GM18507 (cell line): ENCODE data around the gene KRTAP4-9.
"Not testable (repeated sequence)": the region's sequence is repeated elsewhere in the genome, so short reads cannot be mapped to it uniquely, and the experiment has no call there.

Experiments
- DNase-seq: peaks from one replicate; pipeline ENCODE4 v3.0.0; 2011; ENCODE audit warnings: low read depth; ENCODE audit not compliant: insufficient read length; ENCODE audit errors: extremely low spot score
- FAIRE-seq: peaks from 2 replicates; lab custom pipeline; 2011; peaks lifted over from hg19 to GRCh38; lab: Jason Lieb, UNC

Gene KRTAP4-9

GRCh38 chr17:41105347-41105746, at the start of gene KRTAP4-9:
TSS of gene KRTAP4-9 (plus strand) at chr17:41105389. CDS start at chr17:41105389, 0 bp downstream.
- FAIRE-seq, DNase-seq: not testable (repeated sequence)

- FAIRE-seq, result no peak
- DNase-seq, result no peak
These were observed 47.6 kb upstream of the KRTAP4-9 start for GRCh38 chr17:41057547-41057946.

GRCh38 chr17:41058741-41059140, 46.4 kb upstream of the KRTAP4-9 start:
- no peak for FAIRE-seq

GRCh38 chr17:41059276-41060051, 45.7 kb upstream of the KRTAP4-9 start:
- not testable (repeated sequence) for DNase-seq

More at GRCh38 chr17:41058741-41059140, 46.4 kb upstream of the KRTAP4-9 start:
- DNase-seq, result no peak

GRCh38 chr17:41060052-41060604, 45.1 kb upstream of the KRTAP4-9 start, which contains the start of gene KRTAP2-3:
TSS of gene KRTAP2-3 (minus strand) at chr17:41060114. CDS start at chr17:41060050, 64 bp downstream.
- DNase-seq, result no peak

More at GRCh38 chr17:41059276-41060051, 45.7 kb upstream of the KRTAP4-9 start:
- FAIRE-seq, result not testable (repeated sequence)

GRCh38 chr17:41061964-41062363, 43.2 kb upstream of the KRTAP4-9 start:
- no peak for DNase-seq
- no peak for FAIRE-seq

More at GRCh38 chr17:41060052-41060604, 45.1 kb upstream of the KRTAP4-9 start, which contains the start of gene KRTAP2-3:
- FAIRE-seq, result no peak

GRCh38 chr17:41063449-41063848, 41.7 kb upstream of the KRTAP4-9 start:
- no peak for FAIRE-seq
- no peak for DNase-seq

- FAIRE-seq (no peak), DNase-seq (no peak)
These were observed 40.9 kb upstream of the KRTAP4-9 start for GRCh38 chr17:41064301-41064700.

GRCh38 chr17:41065016-41065689, 40.0 kb upstream of the KRTAP4-9 start:
- FAIRE-seq, DNase-seq: not testable (repeated sequence)

GRCh38 chr17:41065829-41066624, 39.2 kb upstream of the KRTAP4-9 start, which contains the start of gene KRTAP2-4:
TSS of gene KRTAP2-4 (minus strand) at chr17:41065879. CDS start at chr17:41065845, 34 bp downstream.
- no peak for DNase-seq

GRCh38 chr17:41067281-41067680, 37.9 kb upstream of the KRTAP4-9 start:
- FAIRE-seq, result no peak

More at GRCh38 chr17:41065829-41066624, 39.2 kb upstream of the KRTAP4-9 start, which contains the start of gene KRTAP2-4:
- no peak for FAIRE-seq

GRCh38 chr17:41069031-41069430, 36.2 kb upstream of the KRTAP4-9 start:
- FAIRE-seq (no peak), DNase-seq (no peak)

More at GRCh38 chr17:41067281-41067680, 37.9 kb upstream of the KRTAP4-9 start:
- DNase-seq, result no peak

GRCh38 chr17:41071606-41072360, 33.4 kb upstream of the KRTAP4-9 start:
- DNase-seq (no peak), FAIRE-seq (no peak)

GRCh38 chr17:41073676-41074075, 31.5 kb upstream of the KRTAP4-9 start:
- no peak for DNase-seq
- no peak for FAIRE-seq

- FAIRE-seq (no peak), DNase-seq (no peak)
These were observed 28.4 kb upstream of the KRTAP4-9 start for GRCh38 chr17:41076788-41077187.

- DNase-seq, result no peak
These were observed 22.6 kb upstream of the KRTAP4-9 start for GRCh38 chr17:41082626-41083025.

GRCh38 chr17:41083427-41083826, 21.8 kb upstream of the KRTAP4-9 start:
- not testable (repeated sequence) for FAIRE-seq, DNase-seq

More at GRCh38 chr17:41082626-41083025, 22.6 kb upstream of the KRTAP4-9 start:
- no peak for FAIRE-seq
